ENCODE measurements around the gene ARID1B.

The ARID1B gene

DNA sequence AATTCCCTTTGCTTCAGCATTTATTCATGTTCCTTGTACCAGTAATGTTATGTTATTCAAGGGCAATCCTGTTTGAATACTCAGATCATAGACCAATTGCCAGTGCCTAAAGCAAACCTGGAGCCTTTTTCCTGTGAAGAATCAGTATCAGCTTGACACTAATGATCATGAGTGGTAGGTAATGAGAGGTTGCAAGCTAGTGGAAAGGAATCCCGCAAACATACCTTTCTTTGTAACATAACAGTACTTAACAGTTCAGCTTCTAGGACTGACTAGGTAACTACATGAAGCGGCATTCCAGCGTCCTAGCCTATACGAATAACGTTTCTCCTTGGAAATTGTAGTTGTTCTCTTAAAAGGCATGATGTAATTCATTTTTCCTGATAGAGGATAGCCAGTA is 292.4 kb downstream of the ARID1B start:
- DNase-seq (ENCODE audit: low read depth, low spot score): peak; percentile 30

GRCh38 chr6:157070403-157071107 is 293.4 kb downstream of the ARID1B start:
- peak; percentile 68 for DNase-seq (ENCODE audit: low read depth, low spot score)

DNA sequence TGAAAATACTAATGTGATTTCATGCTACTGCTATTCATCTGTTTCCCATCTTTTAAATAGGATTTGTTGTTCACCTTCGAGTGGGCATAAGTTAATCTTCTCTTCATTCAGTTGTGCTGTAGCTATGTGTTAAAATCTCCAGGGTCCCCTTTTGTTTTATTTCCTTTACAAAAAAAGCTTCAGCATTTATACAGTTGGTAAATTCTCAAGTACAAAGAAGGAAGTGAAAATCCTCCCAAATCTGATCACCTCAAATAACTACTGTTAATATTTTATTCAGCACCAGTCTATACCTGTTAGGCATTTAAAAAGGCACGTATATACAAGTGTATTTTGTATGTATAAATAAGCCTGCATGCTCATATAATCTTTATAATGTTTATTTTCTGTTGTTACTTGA is 294.9 kb downstream of the ARID1B start:
- no peak for DNase-seq (ENCODE audit: low read depth, low spot score)

DNA sequence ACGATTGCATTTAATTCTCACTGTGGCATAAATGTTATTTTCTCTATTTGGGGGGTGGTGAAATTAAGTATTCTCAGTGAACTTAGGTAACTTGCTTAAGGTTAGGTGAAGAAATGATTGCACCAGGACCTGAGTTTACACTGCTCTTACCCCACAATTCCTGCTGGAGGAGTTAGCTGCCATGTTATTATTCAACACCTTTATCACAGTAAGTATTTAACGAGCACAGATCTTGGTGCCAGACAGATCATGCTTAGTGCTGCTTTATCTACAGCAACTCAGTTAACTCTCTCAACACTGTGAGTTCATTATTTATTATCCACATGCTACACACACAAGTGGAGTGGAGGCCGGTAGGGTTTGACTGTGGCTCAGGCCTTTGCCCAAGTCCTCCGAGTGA is 296.4 kb downstream of the ARID1B start:
- DNase-seq (ENCODE audit: low read depth, low spot score): no peak

DNA sequence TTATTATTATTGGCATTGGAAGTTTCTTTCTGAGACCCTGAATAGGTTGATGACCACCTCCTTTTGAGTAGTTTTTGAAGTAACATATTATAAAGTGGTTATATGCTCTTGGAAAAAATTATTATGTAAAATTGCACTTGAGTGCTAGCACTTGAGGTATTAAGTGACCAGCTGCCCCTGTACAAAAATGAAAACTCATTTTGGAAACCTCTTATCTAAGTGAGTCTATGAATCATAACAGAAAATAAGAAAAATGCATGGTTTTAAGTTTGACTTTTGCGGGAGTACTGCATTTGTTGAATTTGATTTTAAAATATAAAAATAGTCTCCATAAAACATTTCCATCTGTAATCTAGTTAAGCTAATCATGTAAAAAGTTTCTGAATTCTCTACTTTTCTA is 297.8 kb downstream of the ARID1B start:
- DNase-seq (ENCODE audit: low read depth, low spot score): no peak

DNA sequence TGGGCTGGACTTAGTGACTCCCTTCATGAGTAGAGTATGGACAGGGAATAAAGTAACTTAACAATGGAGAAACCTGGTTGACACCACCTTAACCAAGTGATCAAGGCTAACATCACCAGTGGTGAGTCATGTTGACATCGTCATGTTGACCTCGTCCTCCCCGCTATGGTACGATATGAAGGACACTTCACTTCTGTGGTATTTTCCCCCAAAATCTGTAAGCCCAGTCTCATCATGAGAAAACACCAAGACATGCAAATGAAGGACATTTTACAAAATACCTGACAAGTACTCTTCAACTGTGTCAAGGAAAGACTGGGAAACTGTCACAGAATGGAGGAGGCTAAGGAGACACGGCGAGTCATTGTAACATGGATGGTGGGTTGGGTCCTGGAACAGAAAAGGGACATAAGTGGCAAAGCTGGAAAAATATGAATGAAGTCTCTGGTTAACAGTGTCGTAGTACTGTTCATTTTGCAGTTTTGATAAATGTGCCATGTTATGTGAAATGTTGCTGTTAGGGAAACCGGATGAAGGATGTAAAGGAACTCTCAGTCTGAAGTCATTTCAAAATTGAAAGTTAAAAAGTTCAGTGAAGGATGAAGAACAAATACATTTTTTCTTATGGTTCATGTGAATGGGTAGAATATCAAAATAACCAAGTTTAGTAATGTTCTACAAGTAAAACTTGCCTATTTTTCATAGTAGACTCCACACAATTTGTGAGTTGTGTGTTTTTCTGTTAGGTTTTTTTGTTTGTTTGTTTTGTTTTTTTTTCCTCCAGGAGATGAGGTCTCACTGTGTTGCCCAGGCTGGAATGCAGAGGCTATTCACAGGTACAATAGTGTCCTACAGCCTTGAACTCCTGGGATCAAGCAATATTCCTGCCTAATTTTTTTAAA is 298.6 kb downstream of the ARID1B start:
- DNase-seq (ENCODE audit: low read depth, low spot score): no peak

GRCh38 chr6:157076451-157076822 is 299.3 kb downstream of the ARID1B start:
- no peak for DNase-seq (ENCODE audit: low read depth, low spot score)

DNA sequence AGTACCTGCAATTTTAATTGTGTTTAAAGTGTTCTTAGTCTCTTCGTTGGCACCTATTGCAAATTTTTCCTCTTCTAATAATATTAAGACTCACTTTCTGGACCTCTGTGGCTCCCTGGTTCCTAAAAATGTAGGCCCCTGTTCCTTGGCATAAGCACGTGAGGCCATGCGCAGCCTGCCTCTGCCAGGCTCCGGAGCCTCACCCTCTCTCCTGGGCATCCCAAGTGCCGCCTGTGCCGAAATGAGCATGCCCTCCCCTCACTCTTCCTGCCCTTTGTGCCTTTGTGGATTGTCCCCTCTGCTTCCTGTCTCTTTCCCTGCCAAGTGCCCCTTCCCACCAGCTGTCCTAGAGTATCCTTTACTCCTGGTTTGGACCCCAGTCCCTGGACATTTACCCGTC is 300.1 kb downstream of the ARID1B start:
- no peak for DNase-seq (ENCODE audit: low read depth, low spot score)

- DNase-seq (ENCODE audit: low read depth, low spot score): no peak
These were observed 301.1 kb downstream of the ARID1B start for GRCh38 chr6:157078326-157078725.

DNA sequence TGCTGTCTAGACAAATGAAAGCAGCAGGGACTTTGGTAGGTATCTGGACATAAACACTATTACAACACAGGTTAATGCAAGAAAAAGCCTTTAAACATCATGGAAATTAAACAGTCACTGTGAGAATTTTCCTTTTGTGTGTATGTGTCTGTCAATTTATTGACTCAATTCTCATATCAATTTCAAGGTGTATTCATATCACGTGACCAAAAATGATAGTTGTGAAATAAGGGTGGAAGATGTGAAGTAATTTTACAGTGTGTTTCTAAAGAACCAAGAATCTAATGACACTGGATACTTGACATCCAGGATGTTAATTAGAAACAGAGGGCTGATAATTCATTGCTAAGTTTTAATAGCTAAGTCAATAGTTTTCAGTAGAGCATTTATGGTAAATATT is 302.1 kb downstream of the ARID1B start:
- no peak for DNase-seq (ENCODE audit: low read depth, low spot score)

DNA sequence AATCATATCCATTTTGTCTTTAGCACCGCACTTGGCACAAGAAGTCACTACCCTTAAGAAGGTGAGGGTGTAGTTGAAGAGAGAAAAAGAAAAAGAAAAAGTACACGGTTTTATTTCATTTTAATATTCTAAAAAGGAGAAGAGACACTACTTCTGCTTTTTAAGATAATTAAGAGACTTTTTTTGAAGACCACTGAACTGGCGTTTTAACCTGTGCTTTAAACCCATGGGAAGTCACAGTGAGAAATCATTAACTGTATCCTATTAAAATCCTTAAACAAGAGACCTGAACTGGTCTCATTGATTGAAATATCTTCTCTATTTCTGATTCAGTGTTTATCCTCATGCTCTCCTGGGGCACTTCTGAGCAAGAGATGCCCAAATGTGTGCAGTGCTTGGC is 302.6 kb downstream of the ARID1B start:
- no peak for DNase-seq (ENCODE audit: low read depth, low spot score)

DNA sequence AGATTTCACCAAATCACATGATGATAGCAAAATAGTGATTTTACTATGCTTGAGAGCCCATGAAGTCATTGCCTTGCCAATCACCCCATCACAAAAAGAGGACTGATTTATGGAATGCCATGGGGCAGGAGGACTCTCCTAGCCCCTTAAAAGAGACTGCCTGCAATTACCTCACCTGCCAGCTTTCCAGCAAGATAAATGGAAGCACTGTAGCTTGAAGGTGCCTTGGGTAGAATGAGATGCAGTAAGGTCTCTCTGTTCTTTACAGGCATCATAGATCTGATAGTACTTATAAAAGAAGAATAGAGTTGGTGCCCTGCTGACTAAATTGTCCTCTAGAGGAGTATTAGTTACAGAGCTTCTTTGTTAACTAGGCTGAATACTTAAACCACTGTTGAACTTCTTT is 303.8 kb downstream of the ARID1B start:
- DNase-seq (ENCODE audit: low read depth, low spot score): no peak

DNA sequence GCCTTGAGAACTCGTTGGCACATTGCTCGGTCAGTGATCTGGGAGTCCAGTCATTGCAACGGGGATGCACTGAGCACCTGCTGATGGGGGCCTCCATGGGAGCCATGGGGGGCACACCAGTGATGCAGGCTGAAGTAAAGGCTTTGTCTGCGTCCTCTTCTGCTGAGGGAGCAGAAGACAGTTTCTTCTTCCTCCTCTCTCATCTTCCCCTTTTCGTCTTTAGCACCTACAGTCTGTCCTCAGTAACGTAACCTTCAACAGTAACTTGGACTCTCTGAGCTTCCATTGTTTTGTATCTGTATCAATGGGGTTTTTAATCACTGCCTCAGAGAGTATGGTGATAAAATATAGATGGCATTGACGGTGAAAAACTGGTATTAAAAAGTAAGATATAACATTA is 306.2 kb downstream of the ARID1B start:
- no peak for DNase-seq (ENCODE audit: low read depth, low spot score)

DNA sequence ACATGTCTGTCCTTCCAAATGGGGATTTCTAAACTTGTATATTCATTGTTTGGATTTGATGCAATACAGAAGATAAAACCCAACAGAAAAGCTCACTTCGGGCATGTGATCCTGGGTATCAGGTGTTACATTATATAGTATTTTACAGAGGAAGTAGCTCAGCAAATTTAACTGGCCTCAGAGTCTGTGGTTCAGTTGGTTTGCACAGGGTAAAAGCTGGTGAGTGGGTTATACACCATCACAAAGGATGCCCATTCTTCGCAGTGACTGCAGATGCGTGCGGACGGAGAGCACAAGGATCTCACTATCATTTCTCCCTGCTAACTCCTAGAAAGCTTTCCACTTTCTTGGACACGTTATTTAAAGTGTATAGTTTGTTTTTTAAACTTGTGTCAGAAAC is 309.5 kb downstream of the ARID1B start:
- DNase-seq (ENCODE audit: low read depth, low spot score): no peak

- DNase-seq (ENCODE audit: low read depth, low spot score): no peak
These were observed 310.8 kb downstream of the ARID1B start for GRCh38 chr6:157087974-157088373.

GRCh38 chr6:157088841-157089240 is 311.7 kb downstream of the ARID1B start:
- DNase-seq (ENCODE audit: low read depth, low spot score): no peak

DNA sequence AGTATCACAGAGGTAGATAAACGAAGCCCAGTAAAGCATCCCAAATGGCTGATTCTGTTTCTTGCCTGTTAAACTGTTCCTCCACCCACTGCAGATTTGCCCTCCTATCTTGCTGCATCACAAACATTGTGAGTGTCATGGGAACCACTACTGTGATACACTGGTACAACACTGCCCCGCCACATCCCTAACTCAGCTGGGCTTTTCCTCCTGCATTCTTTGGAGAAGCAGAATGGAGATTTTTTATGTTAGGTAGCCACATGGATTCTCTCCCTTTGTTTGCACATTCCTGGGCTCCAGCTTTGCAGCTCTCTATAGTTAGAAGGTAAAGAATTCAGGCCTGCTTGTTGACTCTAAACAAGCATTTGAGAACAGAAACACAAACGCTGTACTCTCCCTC is 312.1 kb downstream of the ARID1B start:
- peak; percentile 89 for DNase-seq (ENCODE audit: low read depth, low spot score)

DNA sequence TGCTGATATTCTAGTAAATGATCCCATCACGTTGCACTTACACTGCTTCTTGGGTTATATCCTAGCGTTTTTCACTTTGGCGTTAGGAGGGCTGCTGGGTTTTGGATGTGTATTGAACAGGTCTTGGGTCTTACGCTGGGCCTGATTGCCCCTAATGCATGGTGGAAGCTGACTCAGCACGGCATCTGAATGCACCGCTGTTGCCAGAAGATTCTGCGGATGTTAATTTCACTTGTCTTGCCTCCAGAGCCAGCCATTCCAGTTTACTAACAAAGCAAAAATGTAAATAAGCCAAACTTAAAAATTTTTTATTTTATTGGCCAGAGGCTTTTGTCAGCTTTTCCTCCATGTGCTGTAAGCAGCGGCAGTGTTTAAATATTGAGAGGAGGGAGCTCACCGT is 312.7 kb downstream of the ARID1B start:
- DNase-seq (ENCODE audit: low read depth, low spot score): peak; percentile 29

DNA sequence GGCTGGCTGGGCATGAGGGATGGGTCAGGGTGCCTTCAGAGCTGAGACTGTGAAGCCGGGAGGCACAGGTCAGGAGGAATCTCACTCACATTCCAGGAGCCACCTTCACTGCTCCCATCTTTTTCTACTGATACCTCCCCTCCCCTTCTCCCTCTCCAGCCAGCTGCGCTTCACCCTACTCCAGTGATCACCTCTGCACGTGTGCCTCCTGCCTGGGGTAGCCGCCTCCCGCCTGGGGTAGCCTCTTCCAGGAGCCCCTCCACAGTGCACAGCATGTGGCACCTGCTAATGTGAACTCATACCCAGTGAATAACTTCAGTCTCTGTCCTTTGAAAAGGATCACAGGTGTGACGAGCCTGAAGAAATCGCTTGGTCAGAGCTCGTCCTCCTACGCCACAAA is 313.6 kb downstream of the ARID1B start:
- DNase-seq (ENCODE audit: low read depth, low spot score): no peak

DNA sequence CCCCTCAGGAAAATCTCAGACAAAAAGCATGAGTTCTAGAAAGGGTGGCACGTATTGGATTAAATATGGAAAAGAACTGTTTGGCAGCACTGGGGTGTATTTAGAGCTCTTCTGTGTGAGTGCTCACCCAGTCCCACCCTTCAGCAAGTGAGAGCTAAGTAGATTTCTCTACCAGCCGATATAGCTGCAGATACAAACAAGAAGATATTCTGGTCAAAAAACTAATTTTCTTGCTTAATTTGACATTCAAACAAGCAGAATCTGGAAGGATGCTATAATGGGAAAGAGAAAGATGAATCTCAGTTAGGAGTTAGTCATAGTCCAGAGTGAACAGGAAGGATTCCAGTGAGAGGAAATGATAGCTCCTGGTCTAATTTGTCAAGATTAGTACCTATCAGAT is 314.1 kb downstream of the ARID1B start:
- DNase-seq (ENCODE audit: low read depth, low spot score): no peak

DNA sequence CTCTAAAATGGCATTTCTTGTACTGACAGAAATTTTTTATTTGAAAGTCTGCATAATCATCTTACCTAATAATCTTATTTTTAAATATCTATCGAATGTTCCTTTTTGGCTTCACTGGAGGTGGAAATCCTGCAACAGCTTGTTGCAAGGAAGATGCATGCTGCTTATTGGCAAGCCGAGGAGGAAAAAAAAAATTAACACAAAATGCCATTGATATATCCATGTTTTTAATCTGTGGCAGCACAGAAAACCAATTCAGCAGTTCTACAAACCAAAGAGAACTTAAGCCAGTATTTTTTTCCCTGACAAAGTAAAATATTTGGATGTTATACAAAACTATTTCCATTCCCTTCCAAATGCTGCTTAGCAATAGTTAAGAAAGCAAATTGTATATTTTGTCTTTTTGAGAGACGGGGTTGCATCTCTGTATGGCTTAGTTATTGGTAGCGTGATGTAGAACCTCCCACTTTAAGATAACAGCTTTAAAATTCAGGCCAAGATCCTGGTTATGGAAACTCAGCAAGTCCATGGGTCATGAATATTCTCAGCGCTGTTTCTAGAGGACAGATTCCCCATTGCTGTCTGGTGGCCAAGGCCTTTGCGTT is 314.8 kb downstream of the ARID1B start:
- DNase-seq (ENCODE audit: low read depth, low spot score): no peak

GRCh38 chr6:157092736-157093135 is 315.6 kb downstream of the ARID1B start:
- peak; percentile 48 for DNase-seq (ENCODE audit: low read depth, low spot score)

- no peak for DNase-seq (ENCODE audit: low read depth, low spot score)
These were observed 316.4 kb downstream of the ARID1B start for GRCh38 chr6:157093536-157093935.

Measured in astrocyte of the hippocampus (primary cell).